Activated naive CD4-positive, alpha-beta T cell treated with anti-CD3 and anti-CD28 coated beads, Interleukin-2, amount 50 U/mL, for 72 hours (primary cell): ENCODE data around the gene LYG2. TPM values are rescaled to one million over a fixed set of nuclear protein-coding genes. Genes with fewer than 3 reads are reported as not detected.
"Not testable (repeated sequence)": the region's sequence is repeated elsewhere in the genome, so short reads cannot be mapped to it uniquely, and the experiment has no call there.

Experiments used
- ATAC-seq, 2 donors: fragments of 150-1000 bp; cut with Tn5 transposase; 2 replicates each; pipeline ENCODE4 v1.10.0; 2021; ENCODE audit warnings: mild to moderate bottlenecking in 2 of 2, moderate library complexity in 2 of 2
- DNase-seq, 2 donors: peaks; one replicate each; pipeline ENCODE4 v3.0.0; 2021 to 2022; ENCODE audit warnings: low spot score in 2 of 2
- H3K27ac Mint-ChIP-seq, 2 donors: one replicate each; pipeline ENCODE4 v1.8.0; 2022; ENCODE audit warnings: mild to moderate bottlenecking in 2 of 2, mixed read lengths in 2 of 2
- H3K36me3 Mint-ChIP-seq, 2 donors: one replicate each; pipeline ENCODE4 v1.8.0; 2022; ENCODE audit warnings: mixed read lengths in 2 of 2
- H3K9me3 Mint-ChIP-seq, 2 donors: one replicate each; pipeline ENCODE4 v1.8.0; 2022; ENCODE audit warnings: mixed read lengths in 2 of 2
- total RNA-seq, 2 donors: library from RNA; stranded (reverse); gene quantifications; one replicate each; pipeline ENCODE4 v1.2.3, GENCODE V29; 2022

The LYG2 gene
- total RNA-seq, 2 donors from 2014 or later: not detected

- ATAC-seq (no peak), DNase-seq (no peak)
- Mint-ChIP-seq H3K27ac (no peak overlapping the region), H3K9me3 (peaks cover 0 to 15% of the 10 kb centered on the region in 2 donors), H3K36me3 (peaks cover 0 to 8% of the 10 kb centered on the region in 2 donors)
Measured at GRCh38 chr2:99238599-99238998, 16.9 kb downstream of the LYG2 start.

- Mint-ChIP-seq H3K36me3 (peaks cover 8 to 14% of the 10 kb centered on the region in 2 donors), H3K9me3 (peaks cover 19 to 36% of the 10 kb centered on the region in 2 donors)
- not testable (repeated sequence) for DNase-seq, H3K27ac Mint-ChIP-seq, ATAC-seq
Measured at GRCh38 chr2:99233177-99233576, 22.3 kb downstream of the LYG2 start.

GRCh38 chr2:99217929-99218501 is 37.5 kb downstream of the LYG2 start:
- no peak for DNase-seq
- no peak for ATAC-seq
- Mint-ChIP-seq H3K36me3 (peaks cover 7 to 8% of the 10 kb centered on the region in 2 donors), H3K27ac (peak overlapping the region in 1 of 2 donors; percentile 16), H3K9me3 (no peaks in the 10 kb centered on the region)

- DNase-seq: no peak
- no peaks in the 10 kb centered on the region for H3K9me3 Mint-ChIP-seq
- H3K27ac Mint-ChIP-seq: no peak overlapping the region
- ATAC-seq: no peak
- peaks cover 1 to 8% of the 10 kb centered on the region in 2 donors for H3K36me3 Mint-ChIP-seq
Measured at GRCh38 chr2:99216096-99216495, 39.4 kb downstream of the LYG2 start.

GRCh38 chr2:99205491-99205890 is 50.0 kb downstream of the LYG2 start:
- DNase-seq (no peak), ATAC-seq (no peak)
- Mint-ChIP-seq H3K27ac (no peak overlapping the region), H3K36me3 (peaks cover 14 to 19% of the 10 kb centered on the region in 2 donors), H3K9me3 (no peaks in the 10 kb centered on the region)

GRCh38 chr2:99201959-99202678 is 53.3 kb downstream of the LYG2 start:
- ATAC-seq (no peak), DNase-seq (no peak)
- peaks cover 6 to 16% of the 10 kb centered on the region in 2 donors for H3K36me3 Mint-ChIP-seq
- no peaks in the 10 kb centered on the region for H3K9me3 Mint-ChIP-seq
- peak overlapping the region; percentile 23 to 29 for H3K27ac Mint-ChIP-seq

GRCh38 chr2:99200076-99200800 is 55.2 kb downstream of the LYG2 start:
- H3K9me3 Mint-ChIP-seq: no peaks in the 10 kb centered on the region
- peaks cover 0 to under 1% of the 10 kb centered on the region in 2 donors for H3K36me3 Mint-ChIP-seq
- ATAC-seq (no peak), DNase-seq (no peak)
- peak overlapping the region in 1 of 2 donors; percentile 4 for H3K27ac Mint-ChIP-seq

- Mint-ChIP-seq H3K9me3 (no peaks in the 10 kb centered on the region), H3K27ac (peak overlapping the region in 1 of 2 donors; percentile 55), H3K36me3 (peaks cover 0 to 5% of the 10 kb centered on the region in 2 donors)
- no peak for DNase-seq
- ATAC-seq: no peak
Measured at GRCh38 chr2:99198103-99198841, 57.2 kb downstream of the LYG2 start.

- not testable (repeated sequence) for H3K9me3 Mint-ChIP-seq, ATAC-seq, DNase-seq, H3K27ac Mint-ChIP-seq
- peaks cover 16 to 24% of the 10 kb centered on the region in 2 donors for H3K36me3 Mint-ChIP-seq
Measured at GRCh38 chr2:99192364-99192763, 63.1 kb downstream of the LYG2 start.

Other genes with a start within 250 kb of the LYG2 start
- 1 to 10 TPM; 2.1 to 4.9 TPM for gene C2orf15, start 114.0 kb downstream of the LYG2 start, total RNA-seq
- 1 to 10 TPM; 5.2 to 8.0 TPM for gene TSGA10, start 100.7 kb downstream of the LYG2 start, total RNA-seq
- gene LIPT1, start 100.7 kb downstream of the LYG2 start, total RNA-seq: 1 to 10 TPM; 3.5 to 6.9 TPM
- gene MITD1, start 74.6 kb downstream of the LYG2 start, total RNA-seq: 100 to 1,000 TPM in 1 of 2 donors, 10 to 100 TPM in 1; 71.5 to 107 TPM
- gene MRPL30, start 74.5 kb downstream of the LYG2 start, total RNA-seq: 10 to 100 TPM; 27.9 to 48.5 TPM
- gene LYG1, start 45.5 kb upstream of the LYG2 start, total RNA-seq: 1 to 10 TPM in 1 of 2 donors, under 1 TPM in 1; 0.91 to 1.1 TPM
- gene TXNDC9, start 80.7 kb upstream of the LYG2 start, total RNA-seq: 10 to 100 TPM; 25.9 to 29.9 TPM
- gene EIF5B, start 81.7 kb upstream of the LYG2 start, total RNA-seq: 10 to 100 TPM; 68.6 to 77.7 TPM
- gene REV1, start 234.4 kb upstream of the LYG2 start, total RNA-seq: 10 to 100 TPM; 45.8 to 60.3 TPM